MM.1S (cell line): Measurements from ENCODE around the gene C1orf198.

ENCODE experiments used
- EZH2 ChIP-seq: fragments of 300-600 bp; sonication (generic); optimal IDR thresholded peaks from 2 replicates; pipeline ENCODE3; 2017; ENCODE audit warnings: low read depth, mild to moderate bottlenecking, antibody characterized with exemption, low read length, mixed read lengths
- EZH2phosphoT487 ChIP-seq: fragments of 300-600 bp; sonication (generic); IDR thresholded peaks from 2 replicates; pipeline ENCODE4 v1.6.1; 2018; ENCODE audit warnings: antibody characterized with exemption, low read length
- TF ChIP-seq, protein P1 (sequence below): fragments of 300-600 bp; sonication (generic); IDR thresholded peaks from 2 replicates; pipeline ENCODE4 v1.5.1; 2016; ENCODE audit warnings: antibody characterized with exemption, low read length, mixed read lengths

DNA sequence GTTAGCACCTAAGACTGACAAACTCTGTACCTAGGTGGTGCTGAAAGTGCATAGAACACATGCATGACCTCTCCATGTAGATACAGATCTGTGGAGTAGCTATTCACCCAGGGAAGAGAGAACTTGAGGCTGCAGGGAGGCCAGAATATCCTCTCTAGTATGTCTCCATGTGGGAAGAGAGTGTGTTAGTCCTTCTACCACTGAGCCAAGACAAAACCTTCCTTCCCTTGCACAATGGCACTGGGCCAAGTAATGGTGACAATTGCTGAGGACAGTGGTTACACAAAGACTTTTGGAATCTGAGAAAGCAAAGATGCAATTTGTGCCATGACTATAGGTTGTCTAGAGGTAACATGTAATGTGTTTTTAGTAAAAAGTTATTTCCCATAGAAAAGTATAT is 52.3 kb downstream of the C1orf198 start:
- TF ChIP-seq, protein P1, sequence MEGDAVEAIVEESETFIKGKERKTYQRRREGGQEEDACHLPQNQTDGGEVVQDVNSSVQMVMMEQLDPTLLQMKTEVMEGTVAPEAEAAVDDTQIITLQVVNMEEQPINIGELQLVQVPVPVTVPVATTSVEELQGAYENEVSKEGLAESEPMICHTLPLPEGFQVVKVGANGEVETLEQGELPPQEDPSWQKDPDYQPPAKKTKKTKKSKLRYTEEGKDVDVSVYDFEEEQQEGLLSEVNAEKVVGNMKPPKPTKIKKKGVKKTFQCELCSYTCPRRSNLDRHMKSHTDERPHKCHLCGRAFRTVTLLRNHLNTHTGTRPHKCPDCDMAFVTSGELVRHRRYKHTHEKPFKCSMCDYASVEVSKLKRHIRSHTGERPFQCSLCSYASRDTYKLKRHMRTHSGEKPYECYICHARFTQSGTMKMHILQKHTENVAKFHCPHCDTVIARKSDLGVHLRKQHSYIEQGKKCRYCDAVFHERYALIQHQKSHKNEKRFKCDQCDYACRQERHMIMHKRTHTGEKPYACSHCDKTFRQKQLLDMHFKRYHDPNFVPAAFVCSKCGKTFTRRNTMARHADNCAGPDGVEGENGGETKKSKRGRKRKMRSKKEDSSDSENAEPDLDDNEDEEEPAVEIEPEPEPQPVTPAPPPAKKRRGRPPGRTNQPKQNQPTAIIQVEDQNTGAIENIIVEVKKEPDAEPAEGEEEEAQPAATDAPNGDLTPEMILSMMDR, result no peak
- no peak for TF ChIP-seq EZH2phosphoT487
- TF ChIP-seq EZH2, result no peak
